MM.1S (cell line): ENCODE measurements around the gene BICC1.

Experiments used
- DNase-seq: peaks from one replicate; pipeline ENCODE4 v3.0.0-alpha.2; 2015
- H2AFZ ChIP-seq: fragments of 300-600 bp; sonication (generic); 2 replicates; pipeline ENCODE4 v1.6.0; 2016; ENCODE audit warnings: antibody characterized with exemption, low read length
- H3F3A ChIP-seq: fragments of 300-600 bp; sonication (generic); 2 replicates; pipeline ENCODE4 v1.6.1; 2016; ENCODE audit warnings: mild to moderate bottlenecking, antibody characterized with exemption, low read length, moderate library complexity, mixed read lengths; ENCODE audit not compliant: insufficient read depth
- H3K27ac ChIP-seq: fragments of 300-600 bp; sonication (generic); 2 replicates; pipeline ENCODE4 v1.5.1; 2016; ENCODE audit warnings: mild to moderate bottlenecking, low read length
- H3K27me3 ChIP-seq: fragments of 300-600 bp; sonication (generic); replicated peaks from 2 replicates; pipeline ENCODE4 v1.6.0; 2016; ENCODE audit warnings: low read length; ENCODE audit not compliant: insufficient read depth
- H3K36me3 ChIP-seq: fragments of 300-600 bp; sonication (generic); replicated peaks from 2 replicates; pipeline ENCODE4 v1.6.1; 2016; ENCODE audit warnings: mild to moderate bottlenecking, low read length, mixed read lengths; ENCODE audit not compliant: insufficient read depth
- H3K4me1 ChIP-seq: fragments of 300-600 bp; sonication (generic); 2 replicates; pipeline ENCODE4 v1.6.1; 2016; ENCODE audit warnings: low read length, mixed read lengths
- H3K4me2 ChIP-seq: fragments of 300-600 bp; sonication (generic); 2 replicates; pipeline ENCODE4 v1.6.0; 2016; ENCODE audit warnings: low read depth, low read length
- H3K4me3 ChIP-seq: fragments of 300-600 bp; sonication (generic); 2 replicates; pipeline ENCODE4 v1.5.1; 2016; ENCODE audit warnings: low read length, mixed read lengths
- H3K79me2 ChIP-seq: fragments of 300-600 bp; sonication (generic); 2 replicates; pipeline ENCODE4 v1.6.1; 2016; ENCODE audit warnings: mixed run types, low read length, mixed read lengths
- H3K9ac ChIP-seq: fragments of 300-600 bp; sonication (generic); 2 replicates; pipeline ENCODE4 v1.6.1; 2016; ENCODE audit warnings: low read length, mixed read lengths
- H3K9me2 ChIP-seq: fragments of 300-600 bp; sonication (generic); replicated peaks from 2 replicates; pipeline ENCODE4 v1.6.1; 2016; ENCODE audit warnings: mild to moderate bottlenecking, low read length, mixed read lengths; ENCODE audit not compliant: insufficient read depth
- H3K9me3 ChIP-seq: fragments of 300-600 bp; sonication (generic); replicated peaks from 2 replicates; pipeline ENCODE4 v1.6.1; 2016; ENCODE audit warnings: mild to moderate bottlenecking, low read length, mixed read lengths; ENCODE audit not compliant: insufficient read depth
- H4K20me1 ChIP-seq: fragments of 300-600 bp; sonication (generic); 2 replicates; pipeline ENCODE4 v1.6.1; 2016; ENCODE audit warnings: mild to moderate bottlenecking, low read length, moderate library complexity, mixed read lengths; ENCODE audit not compliant: insufficient read depth
- CTCF ChIP-seq: fragments of 300-600 bp; sonication (generic); IDR thresholded peaks from 2 replicates; pipeline ENCODE4 v1.5.1; 2016; ENCODE audit warnings: antibody characterized with exemption, low read length, mixed read lengths
- EZH2 ChIP-seq: fragments of 300-600 bp; sonication (generic); optimal IDR thresholded peaks from 2 replicates; pipeline ENCODE3; 2017; ENCODE audit warnings: low read depth, mild to moderate bottlenecking, antibody characterized with exemption, low read length, mixed read lengths
- EZH2phosphoT487 ChIP-seq: fragments of 300-600 bp; sonication (generic); IDR thresholded peaks from 2 replicates; pipeline ENCODE4 v1.6.1; 2018; ENCODE audit warnings: antibody characterized with exemption, low read length

Gene BICC1

GRCh38 chr10:58567652-58568051 is 55.0 kb downstream of the BICC1 start:
- Histone ChIP-seq H3K9me3 (no peaks in the 10 kb centered on the region), H3K4me3 (no peak overlapping the region), H3K9ac (no peak overlapping the region), H3K4me1 (no peaks in the 10 kb centered on the region), H3F3A (no peaks in the 10 kb centered on the region), H3K79me2 (no peaks in the 10 kb centered on the region), H3K4me2 (no peak overlapping the region), H3K36me3 (no peaks in the 10 kb centered on the region), H4K20me1 (no peaks in the 10 kb centered on the region), H2AFZ (no peak overlapping the region), H3K27ac (no peak overlapping the region), H3K9me2 (no peaks in the 10 kb centered on the region), H3K27me3 (no peaks in the 10 kb centered on the region)
- no peak for DNase-seq
- TF ChIP-seq EZH2phosphoT487 (no peak), EZH2 (no peak), CTCF (no peak)

GRCh38 chr10:58568428-58568935 is 55.8 kb downstream of the BICC1 start:
- Histone ChIP-seq H3K36me3 (no peaks in the 10 kb centered on the region), H3K9me3 (no peaks in the 10 kb centered on the region), H3F3A (no peaks in the 10 kb centered on the region), H3K4me1 (no peaks in the 10 kb centered on the region), H4K20me1 (no peaks in the 10 kb centered on the region), H3K27me3 (no peaks in the 10 kb centered on the region), H3K4me3 (no peak overlapping the region), H3K27ac (no peak overlapping the region), H2AFZ (no peak overlapping the region), H3K9me2 (no peaks in the 10 kb centered on the region), H3K9ac (no peak overlapping the region), H3K4me2 (no peak overlapping the region), H3K79me2 (no peaks in the 10 kb centered on the region)
- DNase-seq: no peak
- TF ChIP-seq EZH2phosphoT487 (no peak), CTCF (no peak), EZH2 (no peak)

GRCh38 chr10:58570307-58570723 is 57.6 kb downstream of the BICC1 start:
- Histone ChIP-seq H3K4me1 (no peaks in the 10 kb centered on the region), H3K4me3 (no peak overlapping the region), H2AFZ (no peak overlapping the region), H3K9ac (no peak overlapping the region), H3K79me2 (no peaks in the 10 kb centered on the region), H3K9me3 (no peaks in the 10 kb centered on the region), H3K27me3 (no peaks in the 10 kb centered on the region), H3K4me2 (no peak overlapping the region), H4K20me1 (no peaks in the 10 kb centered on the region), H3K9me2 (no peaks in the 10 kb centered on the region), H3K27ac (no peak overlapping the region), H3F3A (no peaks in the 10 kb centered on the region), H3K36me3 (no peaks in the 10 kb centered on the region)
- TF ChIP-seq CTCF (no peak), EZH2 (no peak), EZH2phosphoT487 (no peak)
- no peak for DNase-seq

- H3F3A ChIP-seq: no peaks in the 10 kb centered on the region
- H3K4me2 ChIP-seq: no peak overlapping the region
- H3K79me2 ChIP-seq: no peaks in the 10 kb centered on the region
- no peaks in the 10 kb centered on the region for H4K20me1 ChIP-seq
- no peak overlapping the region for H3K4me3 ChIP-seq
- H3K36me3 ChIP-seq: no peaks in the 10 kb centered on the region
- no peaks in the 10 kb centered on the region for H3K9me2 ChIP-seq
- no peak overlapping the region for H2AFZ ChIP-seq
- no peaks in the 10 kb centered on the region for H3K27me3 ChIP-seq
- no peaks in the 10 kb centered on the region for H3K9me3 ChIP-seq
- DNase-seq: no peak
- no peak for TF ChIP-seq EZH2
- TF ChIP-seq CTCF: no peak
- no peak for TF ChIP-seq EZH2phosphoT487
- H3K9ac ChIP-seq: no peak overlapping the region
- H3K4me1 ChIP-seq: no peaks in the 10 kb centered on the region
- H3K27ac ChIP-seq: no peak overlapping the region
These were observed 58.3 kb downstream of the BICC1 start for GRCh38 chr10:58570979-58571378.
